Jurkat, Clone E6-1 (cell line): ENCODE measurements around the gene GCK.
"Not testable (repeated sequence)": the region's sequence is repeated elsewhere in the genome, so short reads cannot be mapped to it uniquely, and the experiment has no call there.

Experiments used
- DNase-seq: peaks from one replicate; pipeline ENCODE4 v3.0.0-alpha.2; 2011; ENCODE audit warnings: low read depth, low spot score
- H3K4me3 ChIP-seq: 2 replicates; pipeline ENCODE4 v1.5.1; 2011; ENCODE audit warnings: mild to moderate bottlenecking, low read length, control low read depth, moderate library complexity

Gene GCK

GRCh38 chr7:44187636-44188416, 1.4 kb downstream of the GCK start:
- H3K4me3 ChIP-seq, result no peak overlapping the region
- no peak for DNase-seq

DNA sequence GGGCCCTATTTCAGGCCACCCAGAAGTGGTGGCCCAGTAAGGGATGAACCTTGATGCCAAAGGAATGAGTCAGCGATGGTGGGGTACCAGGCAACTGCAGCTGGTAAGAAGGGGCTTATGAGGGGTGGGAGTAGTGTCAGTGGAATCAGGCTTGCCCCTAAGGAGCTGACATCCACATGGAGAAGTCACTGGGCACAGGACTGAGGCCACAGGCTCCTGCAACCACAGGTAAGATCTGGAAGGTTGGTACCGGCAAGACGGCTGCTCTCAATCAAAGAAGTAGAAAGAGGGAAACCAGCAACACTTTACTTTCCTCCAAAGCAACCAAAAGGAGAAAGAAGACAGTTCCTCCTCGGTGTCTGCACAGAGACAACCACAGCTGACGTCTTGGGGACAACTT, 2.5 kb downstream of the GCK start:
- DNase-seq, result no peak
- H3K4me3 ChIP-seq, result no peak overlapping the region

DNA sequence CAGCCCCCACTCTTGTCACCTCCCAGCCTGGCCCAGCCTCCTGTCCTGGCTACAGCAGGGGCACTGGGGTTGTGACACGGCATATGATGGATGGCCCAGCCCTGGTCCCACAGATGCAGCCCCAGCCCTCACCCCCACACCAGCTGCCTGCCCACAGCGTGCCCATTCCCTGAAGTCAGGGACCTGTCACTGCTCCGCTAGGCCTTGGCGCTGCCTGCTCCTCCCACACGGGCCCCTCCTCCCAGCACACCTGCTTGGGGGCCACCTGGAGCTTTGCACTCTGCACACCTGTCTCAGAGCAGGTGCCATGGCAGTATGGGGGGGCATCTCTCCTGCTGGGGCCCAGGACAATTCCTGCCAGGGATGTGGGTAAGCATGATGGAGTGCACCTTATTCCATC, 3.5 kb downstream of the GCK start:
- DNase-seq, result no peak
- H3K4me3 ChIP-seq, result no peak overlapping the region

DNA sequence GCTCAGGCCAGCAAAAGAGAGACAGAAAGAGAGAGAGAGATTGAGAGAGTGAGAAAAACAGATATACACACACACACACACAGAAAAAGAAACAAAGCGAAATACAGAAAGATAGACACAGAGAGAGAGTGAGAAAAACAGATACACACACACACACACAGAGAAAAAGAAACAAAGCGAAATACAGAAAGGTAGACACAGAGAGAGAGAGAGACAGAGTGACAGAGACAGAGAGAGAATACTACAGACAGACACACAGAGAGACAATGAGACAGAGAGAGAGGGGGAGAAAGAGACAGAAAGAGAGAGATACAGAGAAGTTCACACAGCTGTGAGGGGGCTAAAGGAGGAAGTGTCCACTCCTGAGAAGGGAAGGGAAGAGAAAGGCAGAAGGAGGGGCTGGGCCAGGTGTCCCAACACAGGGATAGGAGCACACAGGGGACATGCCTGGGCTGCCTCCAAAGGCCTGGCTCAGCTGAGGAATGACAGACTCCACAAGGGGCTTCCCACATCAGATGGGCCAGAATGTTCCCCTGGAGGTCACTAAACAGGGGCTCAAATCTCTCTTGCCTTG, 4.3 kb downstream of the GCK start:
- DNase-seq, result no peak
- no peak overlapping the region for H3K4me3 ChIP-seq

DNA sequence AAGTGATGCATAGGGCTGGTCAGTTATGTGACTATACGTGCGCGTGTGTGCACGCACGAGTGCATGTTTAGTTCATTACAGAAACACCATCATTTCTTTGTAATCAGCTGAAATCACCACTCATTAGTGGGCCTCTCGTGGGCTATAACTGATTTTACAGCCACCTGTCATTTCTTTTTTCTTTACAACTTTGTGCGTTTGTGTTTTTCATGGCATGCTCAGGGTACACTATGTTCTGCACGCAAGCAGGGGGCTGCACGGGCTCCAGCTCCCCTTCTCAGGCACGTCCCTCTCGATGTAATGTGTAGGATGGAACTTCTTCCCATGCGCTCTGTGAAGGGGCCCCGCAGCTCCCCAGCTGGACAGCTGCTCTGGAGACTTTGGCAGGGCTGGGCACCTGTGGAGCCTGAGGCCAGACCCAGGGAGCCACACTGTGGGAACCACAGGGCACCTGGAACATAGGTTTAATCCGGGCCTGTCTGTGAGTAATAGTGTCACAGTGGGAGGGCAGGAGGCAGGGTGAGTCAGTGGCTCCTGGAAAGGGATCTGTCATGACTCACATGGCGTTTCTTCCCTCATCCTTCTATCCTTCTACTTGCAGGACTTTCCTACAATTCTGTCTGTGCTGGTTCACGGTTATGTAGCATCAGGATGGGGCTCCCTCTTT, 4.9 kb downstream of the GCK start:
- no peak overlapping the region for H3K4me3 ChIP-seq
- DNase-seq, result no peak

- H3K4me3 ChIP-seq, result no peak overlapping the region
- DNase-seq, result no peak
Measured at GRCh38 chr7:44183386-44183785, 5.9 kb downstream of the GCK start.

GRCh38 chr7:44182827-44183226, 6.4 kb downstream of the GCK start:
- DNase-seq, result no peak
- H3K4me3 ChIP-seq, result no peak overlapping the region

GRCh38 chr7:44180631-44181030, 8.6 kb downstream of the GCK start:
- no peak overlapping the region for H3K4me3 ChIP-seq
- DNase-seq, result no peak

- H3K4me3 ChIP-seq, result no peak overlapping the region
- no peak for DNase-seq
Measured at GRCh38 chr7:44177570-44178131, 11.6 kb downstream of the GCK start.

DNA sequence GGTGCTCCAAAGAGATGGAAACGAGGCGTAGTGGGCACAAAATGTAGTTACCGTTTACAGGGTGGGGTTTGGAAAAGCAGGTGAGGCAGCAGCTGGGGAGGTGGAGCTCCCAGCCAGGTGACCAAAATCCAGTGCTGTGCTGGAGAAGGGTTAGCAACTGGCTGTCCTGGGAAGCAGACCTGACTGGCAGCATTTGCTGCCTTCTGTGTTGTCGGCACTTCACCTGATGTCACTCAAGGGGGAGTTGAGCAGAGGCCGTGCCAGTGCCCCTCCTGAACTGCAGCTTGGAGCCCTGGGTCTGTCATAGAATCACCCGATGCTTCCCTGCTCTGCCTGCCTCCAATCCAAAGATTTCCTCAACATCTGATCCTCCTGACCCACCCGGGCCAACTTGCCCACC, 12.8 kb downstream of the GCK start:
- no peak overlapping the region for H3K4me3 ChIP-seq
- no peak for DNase-seq

DNA sequence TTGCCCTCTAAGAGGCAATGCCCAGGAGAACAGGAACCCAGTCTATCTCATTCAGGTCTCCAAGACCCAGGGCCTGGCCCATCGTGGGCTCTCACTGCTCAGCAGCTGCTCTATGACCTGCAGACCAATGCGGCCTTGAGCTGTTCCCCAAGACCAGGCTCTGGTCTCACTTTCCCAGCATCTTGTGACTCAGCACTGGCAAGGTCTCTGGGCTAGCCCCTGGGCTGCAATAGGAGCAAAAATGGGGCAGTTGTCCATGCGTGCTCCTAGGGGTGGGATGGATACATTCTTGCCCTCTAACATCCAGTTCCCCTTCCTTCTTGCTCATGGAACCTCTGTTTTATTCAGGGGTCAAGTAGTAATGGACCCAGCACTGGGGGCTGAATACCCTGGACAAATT, 13.5 kb downstream of the GCK start:
- DNase-seq, result no peak
- no peak overlapping the region for H3K4me3 ChIP-seq

DNA sequence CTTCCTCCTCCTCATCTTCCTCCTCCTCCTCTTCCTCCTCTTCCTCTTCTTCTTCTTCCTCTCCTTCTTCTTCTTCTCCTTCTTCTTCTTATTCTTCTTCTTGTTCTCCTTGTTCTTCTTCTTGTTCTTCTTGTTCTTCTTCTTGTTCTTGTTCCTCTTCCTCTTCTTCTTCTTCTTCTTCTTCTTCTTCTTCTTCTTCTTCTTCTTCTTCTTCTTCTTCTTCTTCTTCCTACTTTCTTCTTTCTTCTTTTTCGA, 14.6 kb downstream of the GCK start:
- not testable (repeated sequence) for H3K4me3 ChIP-seq, DNase-seq

DNA sequence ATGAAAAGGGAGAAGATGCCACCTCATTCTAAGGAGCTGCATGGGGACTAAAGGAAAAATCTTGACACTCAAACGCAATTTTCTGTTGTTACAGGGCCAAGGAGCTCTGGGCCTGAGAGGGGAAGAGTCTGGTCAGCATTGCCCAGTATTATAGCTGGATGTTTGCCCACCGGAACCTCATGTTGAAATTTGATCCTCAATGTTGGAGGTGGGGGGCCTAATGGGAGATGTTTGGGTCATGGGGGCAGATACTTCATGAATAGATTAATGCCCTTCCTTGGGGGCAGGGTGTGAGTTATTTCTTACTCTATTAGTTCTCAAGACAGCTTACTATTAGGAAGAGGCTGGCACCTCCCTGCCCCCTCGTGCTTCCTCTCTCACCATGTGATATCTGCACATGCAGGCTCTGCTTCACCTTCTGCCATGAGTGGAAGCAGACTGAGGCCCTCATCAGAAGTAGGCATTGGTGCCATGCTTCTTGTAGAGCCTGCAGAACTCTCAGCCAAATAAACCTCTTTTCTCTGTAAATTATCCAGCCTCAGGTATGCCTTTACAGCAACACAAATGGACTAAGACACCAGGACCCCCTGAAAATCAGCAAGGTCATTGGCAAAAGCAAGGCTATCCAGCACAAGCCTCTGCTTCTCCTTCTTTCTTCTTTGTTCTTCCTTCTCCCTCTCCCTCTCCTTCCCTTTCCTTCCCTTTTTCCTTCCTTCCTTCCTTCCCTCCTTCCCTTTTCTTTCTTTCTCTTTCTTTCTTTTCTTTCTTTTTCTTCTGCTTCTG, 15.1 kb downstream of the GCK start:
- DNase-seq, result no peak
- no peak overlapping the region for H3K4me3 ChIP-seq

- H3K4me3 ChIP-seq, result no peak overlapping the region
- no peak for DNase-seq
Measured at GRCh38 chr7:44172803-44173424, 16.3 kb downstream of the GCK start.

GRCh38 chr7:44172352-44172751, 16.9 kb downstream of the GCK start:
- DNase-seq, result no peak
- no peak overlapping the region for H3K4me3 ChIP-seq

DNA sequence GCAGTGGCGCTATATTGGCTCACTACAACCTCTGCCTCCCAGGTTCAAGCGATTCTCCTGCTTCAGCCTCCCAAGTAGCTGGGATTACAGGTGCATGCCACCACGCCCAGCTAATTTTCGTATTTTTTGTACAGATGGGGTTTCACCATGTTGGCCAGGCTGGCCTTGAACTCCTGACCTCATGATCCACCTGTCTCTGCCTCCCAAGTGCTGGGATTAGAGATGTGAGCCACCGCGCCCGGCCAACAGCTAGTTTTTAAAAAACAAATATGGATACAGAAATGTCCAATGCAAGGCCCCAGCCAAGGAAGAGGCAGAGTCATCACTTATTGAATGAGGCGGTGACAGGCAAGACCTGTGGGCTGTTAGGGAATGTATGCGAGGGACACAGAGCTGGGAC, 17.3 kb downstream of the GCK start:
- not testable (repeated sequence) for DNase-seq, H3K4me3 ChIP-seq

DNA sequence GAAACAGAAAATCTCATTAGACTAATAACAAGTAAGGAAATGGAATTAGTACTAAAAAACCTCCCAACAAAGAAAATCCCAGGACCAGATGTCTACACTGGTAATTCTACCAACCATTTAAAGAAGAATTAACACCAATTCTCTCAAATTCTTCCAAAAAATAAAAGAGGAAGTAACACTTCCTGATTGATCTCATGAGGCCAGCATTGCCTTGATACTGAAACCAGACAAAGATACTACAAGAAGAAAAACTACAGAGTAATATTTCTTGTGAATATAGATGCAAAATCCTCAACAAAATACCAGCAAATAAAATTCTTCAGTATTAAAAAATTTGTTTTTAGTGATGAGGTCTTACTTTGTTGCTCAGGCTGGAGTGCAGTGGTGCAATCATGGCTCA, 21.3 kb downstream of the GCK start:
- no peak overlapping the region for H3K4me3 ChIP-seq
- DNase-seq, result no peak

DNA sequence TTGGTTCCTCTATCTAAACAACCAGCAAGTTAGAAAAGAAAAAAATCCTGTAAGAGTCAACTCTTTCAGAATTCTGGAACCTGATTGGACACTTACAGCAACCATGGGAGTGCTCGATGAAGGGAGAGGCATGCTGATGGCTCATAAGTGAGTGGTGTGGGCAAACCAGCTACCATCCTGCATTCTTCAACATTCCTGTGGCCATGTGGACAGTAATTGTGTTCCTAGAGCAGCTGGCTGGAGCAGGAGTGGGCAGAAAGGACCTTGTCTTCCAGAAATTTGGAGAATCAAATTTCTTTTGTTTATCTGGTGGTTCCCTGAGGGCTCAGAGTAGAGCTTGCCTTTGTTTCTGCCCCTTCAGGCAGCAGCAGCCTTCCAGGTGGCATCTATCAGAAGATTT, 25.6 kb downstream of the GCK start:
- DNase-seq, result no peak

GRCh38 chr7:44162785-44163395, 26.3 kb downstream of the GCK start:
- no peak for DNase-seq
- H3K4me3 ChIP-seq, result no peak overlapping the region

More for the DNA sequence above, 25.6 kb downstream of the GCK start:
- no peak overlapping the region for H3K4me3 ChIP-seq
